Activated naive CD4-positive, alpha-beta T cell treated with anti-CD3 and anti-CD28 coated beads, Interleukin-2, amount 50 U/mL, for 72 hours (primary cell): ENCODE results near the gene PTPRO. TPM values are rescaled to one million over a fixed set of nuclear protein-coding genes. Genes with fewer than 3 reads are reported as not detected.
A peak's percentile ranks its signal among the peaks of the same experiment; 100 is the strongest.

ENCODE experiments used
- ATAC-seq, 2 donors: fragments of 150-1000 bp; cut with Tn5 transposase; 2 replicates each; pipeline ENCODE4 v1.10.0; 2021; ENCODE audit warnings: mild to moderate bottlenecking in 2 of 2, moderate library complexity in 2 of 2
- DNase-seq, 2 donors: peaks; one replicate each; pipeline ENCODE4 v3.0.0; 2021 to 2022; ENCODE audit warnings: low spot score in 2 of 2
- H3K27ac Mint-ChIP-seq, 2 donors: one replicate each; pipeline ENCODE4 v1.8.0; 2022; ENCODE audit warnings: mild to moderate bottlenecking in 2 of 2, mixed read lengths in 2 of 2
- H3K36me3 Mint-ChIP-seq, 2 donors: one replicate each; pipeline ENCODE4 v1.8.0; 2022; ENCODE audit warnings: mixed read lengths in 2 of 2
- H3K9me3 Mint-ChIP-seq, 2 donors: one replicate each; pipeline ENCODE4 v1.8.0; 2022; ENCODE audit warnings: mixed read lengths in 2 of 2
- total RNA-seq, 2 donors: library from RNA; stranded (reverse); gene quantifications; one replicate each; pipeline ENCODE4 v1.2.3, GENCODE V29; 2022

The PTPRO gene
- total RNA-seq, 2 donors from 2014 or later, result 0.77 to 2.4 TPM

DNA sequence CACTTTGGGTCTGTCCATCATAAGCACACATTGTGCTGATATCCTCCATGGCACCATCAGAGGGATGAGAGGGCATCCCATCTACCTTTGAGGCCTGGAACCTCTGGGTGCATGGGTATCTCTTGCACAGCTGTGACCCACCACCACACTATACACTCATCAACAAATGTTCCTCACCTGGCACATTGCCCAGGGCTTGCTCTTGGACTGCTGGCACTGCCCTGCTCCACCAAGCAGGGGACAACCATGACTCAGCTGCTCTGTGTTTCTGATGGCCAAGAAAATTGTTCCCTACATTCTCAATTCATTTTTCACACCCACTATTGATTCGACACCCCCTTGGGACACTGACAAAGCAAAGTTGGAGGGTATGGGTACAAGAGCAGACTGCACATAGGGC is 155.5 kb downstream of the PTPRO start:
- ATAC-seq, result no peak
- no peak for DNase-seq
- Mint-ChIP-seq H3K27ac (no peak overlapping the region), H3K9me3 (no peaks in the 10 kb centered on the region), H3K36me3 (no peaks in the 10 kb centered on the region)

DNA sequence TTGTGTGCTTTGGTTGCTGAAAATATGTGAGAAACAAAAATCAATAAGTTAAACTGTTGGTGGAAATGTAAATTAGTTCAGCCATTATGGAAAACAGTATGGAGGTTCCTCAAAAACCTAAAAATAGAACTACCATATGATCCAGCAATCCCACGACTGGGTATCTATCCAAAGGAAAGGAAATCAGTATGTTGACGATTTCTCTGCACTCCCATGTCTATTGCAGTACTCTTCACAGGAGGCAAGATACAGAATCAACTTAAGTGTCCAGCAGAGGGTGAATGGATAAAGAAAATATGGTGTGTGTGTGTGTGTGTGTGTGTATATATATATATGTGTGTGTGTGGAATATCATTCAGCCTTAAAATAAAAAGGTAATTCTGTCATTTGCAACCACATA is 159.5 kb downstream of the PTPRO start:
- Mint-ChIP-seq H3K9me3 (no peaks in the 10 kb centered on the region), H3K27ac (no peak overlapping the region), H3K36me3 (no peaks in the 10 kb centered on the region)
- no peak for DNase-seq
- no peak for ATAC-seq

DNA sequence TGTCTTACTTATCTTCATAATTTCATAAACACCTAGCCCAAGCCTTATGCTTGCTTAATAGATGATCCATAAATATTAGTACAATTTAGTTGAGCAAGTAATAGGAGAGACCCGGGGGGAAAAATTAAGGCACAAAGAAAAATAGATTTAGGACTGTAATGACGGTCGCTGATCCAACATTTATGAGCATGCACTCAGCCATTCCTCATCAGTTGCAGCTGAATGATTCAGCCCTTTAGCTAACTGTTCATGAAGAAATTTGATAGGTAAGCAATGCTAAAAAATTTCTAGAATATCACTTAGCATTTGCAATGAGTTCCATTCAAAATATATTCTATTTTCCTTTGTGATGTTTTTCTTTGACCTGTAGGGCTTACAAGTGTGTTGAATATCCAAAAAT is 163.2 kb downstream of the PTPRO start:
- H3K36me3 Mint-ChIP-seq, result no peaks in the 10 kb centered on the region
- DNase-seq, result no peak
- H3K9me3 Mint-ChIP-seq, result no peaks in the 10 kb centered on the region
- H3K27ac Mint-ChIP-seq, result no peak overlapping the region
- ATAC-seq, result no peak

DNA sequence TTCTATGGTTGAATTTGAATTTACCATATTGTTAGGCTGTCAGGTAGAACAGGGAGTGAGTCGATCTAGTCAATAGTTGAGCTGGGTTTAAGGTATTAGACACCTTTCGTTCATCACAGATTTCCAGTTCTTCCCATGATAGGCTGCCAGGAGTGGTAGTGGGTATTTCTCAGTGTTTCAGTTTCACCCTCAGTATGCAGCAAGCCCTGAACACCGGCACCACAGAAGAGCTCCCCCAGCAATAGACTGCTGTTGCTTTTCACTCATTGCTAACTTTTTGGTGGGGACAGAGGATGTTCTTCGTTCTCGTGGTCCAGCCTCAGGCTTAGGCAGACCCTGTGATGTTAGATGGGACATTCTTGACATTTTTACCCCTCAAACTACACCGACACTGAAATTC is 164.6 kb downstream of the PTPRO start:
- no peak for ATAC-seq
- no peaks in the 10 kb centered on the region for H3K36me3 Mint-ChIP-seq
- H3K9me3 Mint-ChIP-seq, result no peaks in the 10 kb centered on the region
- DNase-seq, result no peak
- H3K27ac Mint-ChIP-seq, result no peak overlapping the region

DNA sequence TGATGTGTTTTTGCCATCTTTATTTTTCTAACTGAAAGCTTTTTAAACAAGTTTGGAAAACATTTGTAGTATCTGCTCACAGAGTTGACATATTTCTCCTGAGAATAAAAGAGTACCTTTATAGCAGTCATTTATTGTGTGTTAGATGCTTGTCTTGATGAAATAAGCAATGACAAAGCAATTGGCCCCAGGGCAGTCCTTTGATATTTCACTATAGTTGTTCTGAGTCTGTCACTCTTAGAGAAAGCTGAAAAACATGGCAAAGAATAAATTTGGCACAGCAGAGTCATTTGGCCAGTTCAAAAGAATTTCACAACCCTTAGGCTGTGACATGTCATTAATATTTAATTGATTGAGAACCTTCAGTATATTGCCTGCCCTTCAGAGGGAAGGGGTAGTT is 166.2 kb downstream of the PTPRO start:
- no peak for ATAC-seq
- H3K36me3 Mint-ChIP-seq, result no peaks in the 10 kb centered on the region
- no peak for DNase-seq
- H3K27ac Mint-ChIP-seq, result no peak overlapping the region
- no peaks in the 10 kb centered on the region for H3K9me3 Mint-ChIP-seq

DNA sequence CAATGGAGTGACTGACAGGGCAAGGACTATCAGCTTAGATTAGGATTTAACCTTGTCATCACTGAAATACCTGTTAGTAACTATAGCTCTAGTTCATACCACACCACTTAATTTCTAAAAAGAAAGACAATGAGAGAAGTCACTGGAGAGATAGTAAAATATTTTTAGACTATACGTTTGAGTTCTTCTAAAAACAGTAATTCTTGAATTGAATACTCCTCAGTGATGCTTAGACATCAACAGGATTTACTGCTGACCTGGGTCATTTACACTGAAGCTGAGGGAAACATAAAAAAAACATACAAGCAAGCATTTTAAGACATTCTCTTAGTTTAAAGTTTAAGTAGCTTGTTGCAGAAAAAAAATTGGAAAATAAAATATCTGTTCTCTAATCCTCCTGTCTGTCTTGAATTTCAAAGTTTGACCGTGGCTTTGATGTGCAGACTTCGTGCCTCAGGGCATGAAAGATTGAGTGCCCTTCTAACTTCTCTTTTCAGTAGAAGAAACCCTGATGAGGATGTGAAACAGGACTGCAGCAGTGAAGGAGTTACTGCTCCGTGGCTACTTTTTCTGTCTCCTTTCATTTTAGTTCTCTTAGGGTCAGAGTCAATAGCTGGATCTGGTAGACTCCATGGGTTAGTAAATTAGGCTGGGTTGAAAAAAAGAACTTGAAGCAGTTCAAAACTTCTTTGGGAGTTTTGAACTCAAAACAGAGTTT is 172.2 kb downstream of the PTPRO start:
- no peak for DNase-seq
- H3K36me3 Mint-ChIP-seq, result no peaks in the 10 kb centered on the region
- no peak for ATAC-seq
- H3K27ac Mint-ChIP-seq, result no peak overlapping the region
- no peaks in the 10 kb centered on the region for H3K9me3 Mint-ChIP-seq

DNA sequence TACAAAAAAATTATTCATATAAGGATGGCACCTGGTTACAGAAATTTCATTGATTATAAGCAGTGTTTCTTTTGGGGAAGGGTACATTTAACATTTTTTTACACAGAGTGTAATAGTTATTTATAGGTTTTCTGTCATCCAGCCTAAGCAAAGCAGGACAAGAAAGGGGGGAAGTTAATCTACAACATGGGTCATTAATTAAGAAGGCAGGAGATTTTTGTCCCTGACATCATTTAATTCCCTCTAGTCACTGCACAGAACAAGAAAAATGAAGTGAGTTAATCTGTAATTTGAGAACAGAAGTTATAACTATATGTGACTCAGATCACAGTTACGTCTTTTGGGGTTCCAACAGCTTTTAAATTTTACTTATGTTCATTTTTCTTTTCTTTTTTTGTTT is 173.4 kb downstream of the PTPRO start:
- no peak overlapping the region for H3K27ac Mint-ChIP-seq
- no peak for DNase-seq
- H3K9me3 Mint-ChIP-seq, result no peaks in the 10 kb centered on the region

DNA sequence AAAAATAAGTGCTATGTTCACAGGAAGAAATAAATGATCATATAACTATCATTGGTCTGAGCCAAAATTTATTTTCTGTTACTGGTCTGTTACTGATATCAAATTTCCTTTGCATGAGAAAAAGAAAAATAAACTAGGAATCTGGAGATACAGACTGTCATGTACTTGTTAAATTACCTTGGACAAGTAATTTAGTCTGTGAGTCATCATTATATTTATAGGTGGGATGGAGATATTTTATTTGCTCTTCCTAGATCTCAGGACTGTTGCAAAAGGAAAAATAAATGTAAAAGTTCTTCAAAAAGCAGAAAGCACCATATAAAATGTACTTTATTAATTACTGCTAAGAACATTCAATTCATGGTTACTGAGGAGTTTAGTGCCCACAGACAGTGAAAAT is 174.4 kb downstream of the PTPRO start:
- DNase-seq (no peak), ATAC-seq (no peak)
- Mint-ChIP-seq H3K27ac (no peak overlapping the region), H3K9me3 (no peaks in the 10 kb centered on the region), H3K36me3 (no peaks in the 10 kb centered on the region)

More for the DNA sequence above, 173.4 kb downstream of the PTPRO start:
- H3K36me3 Mint-ChIP-seq, result no peaks in the 10 kb centered on the region
- no peak for ATAC-seq

DNA sequence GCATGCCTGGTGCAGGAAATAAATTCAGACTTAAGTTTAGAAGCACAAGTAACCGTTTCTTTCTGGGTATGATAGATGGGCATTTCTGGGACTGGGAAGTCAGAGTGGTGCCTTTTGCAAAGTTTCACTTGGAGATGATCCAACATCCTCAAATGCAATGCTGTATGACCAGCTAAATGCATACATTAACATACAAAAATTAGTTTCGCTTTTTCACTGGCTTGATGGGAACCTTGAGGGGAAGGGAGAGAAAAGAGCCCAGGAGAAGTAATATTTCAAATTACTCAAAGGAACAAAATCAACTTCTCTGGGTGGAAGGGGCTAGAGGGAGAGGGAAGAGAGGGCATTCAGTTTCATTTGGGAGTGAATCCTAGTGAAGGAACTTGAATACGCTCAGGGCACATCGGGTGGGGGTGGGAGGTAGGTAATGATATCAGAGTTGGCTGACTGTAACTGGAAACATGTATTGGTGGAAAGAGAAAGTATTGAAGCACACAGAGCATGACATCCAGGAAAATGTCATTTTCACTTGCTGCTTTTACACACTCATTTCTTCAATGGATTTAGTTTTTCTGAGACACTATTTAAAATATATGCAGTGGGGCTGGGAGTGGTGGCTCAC is 175.5 kb downstream of the PTPRO start:
- no peak overlapping the region for H3K27ac Mint-ChIP-seq
- no peaks in the 10 kb centered on the region for H3K9me3 Mint-ChIP-seq
- ATAC-seq (no peak), DNase-seq (no peak)
- no peaks in the 10 kb centered on the region for H3K36me3 Mint-ChIP-seq

DNA sequence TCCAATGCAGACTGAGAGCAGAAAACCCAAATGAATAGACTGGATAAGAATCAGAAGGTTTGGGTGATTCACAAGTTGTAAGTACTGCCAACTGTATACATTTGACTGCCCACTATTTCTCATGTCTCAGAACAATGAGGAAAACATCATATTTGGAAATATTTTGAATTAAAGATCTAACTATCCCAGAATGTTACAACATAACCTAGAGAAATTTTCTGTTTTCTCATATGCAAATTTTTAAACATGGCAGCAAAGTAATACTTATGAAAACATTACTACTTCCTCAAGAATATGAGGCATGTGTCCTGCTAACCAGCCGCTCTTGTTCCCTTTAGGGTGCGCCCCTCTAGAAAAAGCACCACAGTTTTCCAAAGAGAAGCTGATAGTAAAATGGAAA is 179.9 kb downstream of the PTPRO start:
- no peak overlapping the region for H3K27ac Mint-ChIP-seq
- ATAC-seq (no peak), DNase-seq (no peak)
- H3K9me3 Mint-ChIP-seq, result no peaks in the 10 kb centered on the region
- H3K36me3 Mint-ChIP-seq, result no peaks in the 10 kb centered on the region

DNA sequence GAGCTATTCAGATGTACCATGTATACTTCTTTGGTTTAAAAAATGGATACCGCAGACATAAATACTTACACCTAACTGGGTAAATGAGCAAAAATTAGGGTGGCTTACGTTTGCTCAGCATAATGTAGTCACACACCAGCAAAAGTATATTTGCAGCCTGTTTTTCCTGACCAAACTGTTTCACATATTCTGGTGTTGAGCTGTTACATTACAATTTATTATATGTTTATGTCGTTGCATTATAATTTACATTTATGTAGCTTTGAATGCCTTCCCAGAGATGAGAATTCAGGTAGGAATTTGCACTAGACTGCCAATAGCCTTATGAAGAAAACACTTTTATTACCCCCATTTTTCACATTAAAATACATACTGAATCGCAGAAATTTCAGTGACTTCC is 183.3 kb downstream of the PTPRO start:
- no peak for DNase-seq
- Mint-ChIP-seq H3K36me3 (no peaks in the 10 kb centered on the region), H3K27ac (no peak overlapping the region), H3K9me3 (no peaks in the 10 kb centered on the region)
- ATAC-seq, result no peak

DNA sequence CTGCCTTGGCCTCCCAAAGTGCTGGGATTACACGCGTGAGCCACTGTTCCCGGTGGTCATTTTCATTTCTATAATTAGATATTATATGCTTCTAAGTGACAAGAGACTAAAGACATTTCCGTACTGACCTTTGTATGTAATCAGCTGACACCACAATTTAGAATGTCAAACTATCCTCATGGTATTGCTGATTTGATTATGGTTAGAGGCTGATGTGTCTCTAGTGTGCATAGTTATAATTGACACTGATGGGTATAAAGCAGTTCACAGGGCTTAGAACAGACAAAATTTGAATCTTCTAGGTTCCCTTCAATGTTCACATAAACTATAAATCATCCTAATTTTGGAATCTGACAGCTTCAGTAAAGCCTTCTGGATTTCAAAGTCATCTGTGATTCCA is 192.7 kb downstream of the PTPRO start:
- Mint-ChIP-seq H3K9me3 (no peaks in the 10 kb centered on the region), H3K36me3 (no peaks in the 10 kb centered on the region), H3K27ac (no peak overlapping the region)
- DNase-seq, result no peak
- ATAC-seq, result no peak

DNA sequence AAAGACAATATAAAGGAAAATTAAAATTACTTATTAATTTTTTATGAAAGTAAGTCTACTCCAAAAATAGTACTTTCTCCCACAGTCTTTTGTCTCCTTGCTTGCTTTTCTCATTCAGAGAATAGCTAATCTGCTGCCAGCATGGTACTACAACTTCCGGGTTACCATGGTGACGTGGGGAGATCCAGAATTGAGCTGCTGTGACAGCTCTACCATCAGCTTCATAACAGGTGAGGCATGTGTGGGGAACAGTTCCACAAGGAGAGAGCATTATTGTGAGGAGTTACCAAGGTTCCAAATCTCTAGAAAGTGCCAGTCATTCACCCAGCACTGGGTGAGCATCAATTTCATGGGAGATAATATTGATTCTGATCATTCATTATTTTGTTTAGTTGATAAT is 197.8 kb downstream of the PTPRO start:
- Mint-ChIP-seq H3K36me3 (no peaks in the 10 kb centered on the region), H3K9me3 (no peaks in the 10 kb centered on the region), H3K27ac (no peak overlapping the region)
- ATAC-seq (no peak), DNase-seq (no peak)

DNA sequence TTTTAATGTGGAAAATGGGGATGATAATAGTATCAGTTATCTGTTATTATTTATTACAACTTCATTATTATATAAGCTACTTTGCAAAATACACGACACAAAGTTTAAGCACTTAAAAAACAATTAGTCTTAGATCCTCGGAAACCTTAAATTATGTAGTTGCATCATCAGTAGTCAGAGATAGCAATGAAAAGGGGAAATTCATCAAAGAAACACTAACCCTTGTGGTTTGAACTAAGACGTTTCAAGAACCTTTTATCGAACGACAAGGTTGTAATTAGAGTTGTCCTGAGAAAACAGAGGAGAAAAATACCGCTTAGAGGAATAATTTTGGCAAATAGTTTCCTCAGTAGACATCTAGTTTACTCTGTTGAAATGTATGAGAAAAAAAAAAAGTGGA is 198.5 kb downstream of the PTPRO start:
- DNase-seq (no peak), ATAC-seq (no peak)
- H3K27ac Mint-ChIP-seq, result no peak overlapping the region
- H3K36me3 Mint-ChIP-seq, result no peaks in the 10 kb centered on the region
- H3K9me3 Mint-ChIP-seq, result no peaks in the 10 kb centered on the region

DNA sequence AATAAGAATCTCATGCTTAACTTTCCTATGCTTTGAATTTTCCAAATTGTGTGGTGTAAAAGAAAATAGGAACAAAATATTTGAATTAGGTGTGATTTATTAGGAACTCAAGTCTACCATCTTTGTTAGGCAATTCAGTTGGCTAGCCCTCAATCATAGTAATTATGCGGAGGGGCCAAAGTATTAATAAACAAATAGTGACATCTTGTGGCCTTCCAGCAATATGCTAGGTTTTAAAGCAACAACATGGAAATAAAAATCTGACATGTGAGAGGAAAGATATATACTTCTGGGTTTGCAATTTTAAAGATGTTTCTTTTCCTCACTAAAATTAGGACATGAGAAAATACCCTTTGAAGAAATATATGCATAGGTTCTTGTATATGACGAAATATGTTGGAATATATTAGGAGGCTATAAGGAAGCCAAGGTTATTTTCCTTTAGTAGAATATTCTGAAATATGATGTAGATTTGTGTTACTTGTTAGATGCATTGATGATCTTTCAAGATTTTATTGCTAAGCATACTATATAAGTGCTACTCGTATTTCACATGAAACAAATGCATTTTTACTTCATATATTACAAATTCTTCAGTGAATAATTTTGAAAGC is 200.4 kb downstream of the PTPRO start:
- DNase-seq (no peak), ATAC-seq (no peak)
- Mint-ChIP-seq H3K27ac (no peak overlapping the region), H3K9me3 (no peaks in the 10 kb centered on the region), H3K36me3 (peaks cover 0 to 4% of the 10 kb centered on the region in 2 donors)

DNA sequence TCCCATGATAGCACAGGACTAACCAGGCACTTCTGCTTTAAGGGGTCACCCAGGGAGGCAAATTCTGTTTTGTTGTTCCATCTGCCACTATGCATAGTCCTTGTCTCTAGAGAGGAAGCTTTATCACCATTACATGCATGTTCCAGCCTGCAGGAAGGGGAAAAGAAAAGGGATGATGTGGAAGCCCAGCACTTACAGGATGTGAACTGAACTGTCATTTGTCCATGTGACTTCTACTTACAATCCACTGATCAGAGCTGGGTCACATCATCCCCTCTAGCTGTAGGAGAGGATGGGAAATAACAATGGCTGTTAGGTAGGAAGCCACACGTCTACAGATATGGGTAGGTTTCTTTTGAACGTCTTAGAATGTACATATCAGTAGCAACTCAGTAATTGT is 203.1 kb downstream of the PTPRO start:
- Mint-ChIP-seq H3K9me3 (no peaks in the 10 kb centered on the region), H3K27ac (no peak overlapping the region), H3K36me3 (peaks cover 0 to 8% of the 10 kb centered on the region in 2 donors)
- no peak for DNase-seq
- ATAC-seq, result no peak

DNA sequence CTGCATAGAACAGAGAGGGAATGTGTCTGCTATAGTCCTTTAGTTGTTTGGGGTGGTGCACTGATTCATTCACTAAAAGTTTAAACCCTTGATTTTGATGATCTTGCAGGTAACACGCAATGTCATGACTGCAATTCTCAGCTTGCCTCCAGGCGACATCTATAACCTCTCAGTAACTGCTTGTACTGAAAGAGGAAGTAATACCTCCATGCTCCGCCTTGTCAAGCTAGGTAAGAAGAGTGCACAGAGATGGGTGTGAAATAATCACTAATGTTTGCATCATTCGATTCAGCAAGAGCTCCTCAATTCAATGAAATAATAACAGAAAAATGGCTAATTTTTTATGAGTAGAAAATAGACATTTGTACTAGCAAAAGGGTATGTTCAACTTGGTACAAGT is 203.7 kb downstream of the PTPRO start:
- Mint-ChIP-seq H3K27ac (no peak overlapping the region), H3K36me3 (peaks cover 0 to 8% of the 10 kb centered on the region in 2 donors)

More for the DNA sequence above, 203.7 kb downstream of the PTPRO start:
- no peaks in the 10 kb centered on the region for H3K9me3 Mint-ChIP-seq
- DNase-seq (no peak), ATAC-seq (peak in 1 of 2 donors; percentile 37)
